GM10248 (cell line): Measurements from ENCODE around the gene NFIX.
"Not testable (repeated sequence)": the region's sequence is repeated elsewhere in the genome, so short reads cannot be mapped to it uniquely, and the experiment has no call there.

Source experiments
- CTCF ChIA-PET: fragments of 300-600 bp; sonication (Branson Sonifier 250); formaldehyde crosslinking; extraction: SDS; loops from one replicate; lab custom pipeline; 2021; ENCODE audit warnings: antibody characterized with exemption; lab: Yijun Ruan, JAX
- POLR2A ChIA-PET: fragments of 350-650 bp; sonication (Branson Sonifier 250); formaldehyde crosslinking; extraction: SDS; loops from one replicate; lab custom pipeline; 2020; ENCODE audit warnings: antibody characterized with exemption; lab: Yijun Ruan, JAX
- DNase-seq: peaks from one replicate; pipeline ENCODE4 v3.0.0; 2012; ENCODE audit errors: extremely low spot score
- TF ChIP-seq, protein P1 (sequence below): IDR thresholded peaks from 2 replicates; pipeline ENCODE4 v1.5.1; 2012; ENCODE audit warnings: mild to moderate bottlenecking, low read depth; ENCODE audit errors: extremely low read depth, missing control alignments, control extremely low read depth

NFIX gene

DNA sequence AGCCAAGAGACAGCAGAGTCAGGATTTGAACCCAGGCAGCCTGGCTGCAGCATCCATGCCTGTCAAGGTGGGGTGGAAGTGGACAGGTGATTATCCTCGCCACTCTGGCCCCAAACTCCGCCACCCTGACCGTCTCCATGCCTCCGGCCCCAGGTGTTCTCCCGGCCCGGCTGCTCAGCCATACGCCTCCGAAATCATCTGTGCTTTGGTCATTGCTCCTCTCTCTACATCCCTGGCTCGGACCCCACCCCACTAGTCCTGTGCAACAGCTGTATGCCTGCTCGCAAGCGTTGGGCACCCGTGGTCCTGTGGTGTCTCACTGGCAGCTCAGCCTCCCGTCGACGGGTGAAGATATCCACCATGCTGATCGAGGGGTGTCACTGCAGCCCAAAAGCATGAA, 22.0 kb upstream of the NFIX start:
- TF ChIP-seq, protein P1, sequence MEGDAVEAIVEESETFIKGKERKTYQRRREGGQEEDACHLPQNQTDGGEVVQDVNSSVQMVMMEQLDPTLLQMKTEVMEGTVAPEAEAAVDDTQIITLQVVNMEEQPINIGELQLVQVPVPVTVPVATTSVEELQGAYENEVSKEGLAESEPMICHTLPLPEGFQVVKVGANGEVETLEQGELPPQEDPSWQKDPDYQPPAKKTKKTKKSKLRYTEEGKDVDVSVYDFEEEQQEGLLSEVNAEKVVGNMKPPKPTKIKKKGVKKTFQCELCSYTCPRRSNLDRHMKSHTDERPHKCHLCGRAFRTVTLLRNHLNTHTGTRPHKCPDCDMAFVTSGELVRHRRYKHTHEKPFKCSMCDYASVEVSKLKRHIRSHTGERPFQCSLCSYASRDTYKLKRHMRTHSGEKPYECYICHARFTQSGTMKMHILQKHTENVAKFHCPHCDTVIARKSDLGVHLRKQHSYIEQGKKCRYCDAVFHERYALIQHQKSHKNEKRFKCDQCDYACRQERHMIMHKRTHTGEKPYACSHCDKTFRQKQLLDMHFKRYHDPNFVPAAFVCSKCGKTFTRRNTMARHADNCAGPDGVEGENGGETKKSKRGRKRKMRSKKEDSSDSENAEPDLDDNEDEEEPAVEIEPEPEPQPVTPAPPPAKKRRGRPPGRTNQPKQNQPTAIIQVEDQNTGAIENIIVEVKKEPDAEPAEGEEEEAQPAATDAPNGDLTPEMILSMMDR: no peak
- no peak for DNase-seq
- POLR2A ChIA-PET: no interaction called here
- CTCF ChIA-PET: interaction anchor here (0.6 to 8.4 kb wide), 5 partner anchors 8 to 121 kb away, joined by 3 to 270 read pairs (median 98); no protein-coding TSS in a partner anchor

DNA sequence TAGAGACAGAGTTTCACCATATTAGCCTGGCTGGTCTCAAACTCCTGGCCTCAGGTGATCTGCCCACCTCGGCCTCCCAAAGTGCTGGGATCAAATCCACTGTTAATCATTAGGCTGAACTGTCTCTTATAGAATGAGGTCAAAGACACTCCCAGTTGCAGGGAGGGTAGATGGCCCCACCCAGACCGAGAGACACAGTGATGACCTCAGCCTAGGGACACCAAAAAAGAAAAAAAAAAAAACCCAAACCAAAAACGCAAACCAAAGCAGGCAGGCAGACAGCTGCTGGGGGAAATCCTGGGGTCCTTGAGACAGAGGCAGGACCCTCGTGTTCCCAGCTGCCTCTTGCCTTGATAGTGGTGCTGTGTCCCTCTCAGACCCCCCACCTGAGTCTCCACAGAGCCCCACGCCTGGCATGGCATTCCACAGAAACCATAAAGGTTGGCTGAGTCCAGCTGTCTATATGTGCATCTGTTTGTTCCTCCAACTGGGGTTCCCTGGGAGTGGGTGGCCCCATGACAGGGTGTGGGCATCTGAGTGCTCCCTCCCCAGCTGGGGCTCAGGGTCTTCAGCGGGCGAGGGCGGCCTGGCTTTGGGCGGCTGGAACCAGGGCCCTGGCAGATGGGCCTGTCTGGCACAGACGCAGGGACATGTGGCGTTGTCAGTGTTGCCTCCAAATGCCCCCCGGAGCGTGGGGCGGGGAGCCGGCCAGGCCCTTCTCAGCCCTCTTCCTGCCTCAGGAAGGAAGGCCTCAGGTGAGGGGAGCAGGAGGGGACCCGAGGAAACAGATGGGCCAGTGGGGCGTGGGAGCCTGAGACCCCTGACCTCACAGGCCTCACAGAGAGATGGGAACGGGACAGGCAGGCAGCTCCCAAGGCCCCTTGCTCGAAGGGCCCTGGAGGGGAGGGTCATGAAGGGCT, 20.7 kb upstream of the NFIX start:
- ChIA-PET CTCF (interaction anchor here (1.2 to 8.4 kb wide), 7 partner anchors 9 to 614 kb away, joined by 3 to 270 read pairs (median 98); no protein-coding TSS in a partner anchor), POLR2A (interaction anchor here (0.7 kb wide), 1 partner anchor 70 kb away, joined by 4 read pairs; no protein-coding TSS in a partner anchor)
- TF ChIP-seq, protein P1: no peak
- DNase-seq: no peak

DNA sequence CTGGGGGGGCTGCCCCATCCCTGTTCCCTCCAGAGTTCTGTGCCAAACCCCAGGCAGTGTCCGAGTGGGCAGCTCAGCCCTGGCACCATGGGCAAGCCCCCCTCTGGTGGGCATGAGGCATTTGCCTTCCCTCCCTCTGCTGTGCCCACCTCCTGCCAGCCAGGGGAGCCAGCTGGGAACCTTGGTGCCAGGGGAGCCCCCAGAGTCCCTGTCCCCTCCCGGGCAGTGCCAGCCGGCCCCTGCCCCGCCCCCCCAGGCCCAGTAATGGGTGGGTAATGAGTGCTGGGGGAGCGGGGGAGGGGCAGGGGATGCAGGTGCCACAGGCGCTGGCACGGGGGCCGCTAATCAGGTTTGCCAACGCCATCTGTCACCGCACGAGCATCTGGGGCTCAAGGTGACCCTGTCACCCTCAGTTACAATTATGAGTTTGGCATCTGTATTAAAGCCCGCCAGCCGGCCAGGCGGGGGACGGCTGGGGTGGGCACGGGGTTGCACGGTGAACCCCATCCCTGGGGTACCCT, 20.0 kb upstream of the NFIX start:
- TF ChIP-seq, protein P1: no peak
- ChIA-PET CTCF (interaction anchor here (1.2 to 8.4 kb wide), 9 partner anchors 9 to 614 kb away, joined by 3 to 270 read pairs (median 52); no protein-coding TSS in a partner anchor), POLR2A (no interaction called here)
- no peak for DNase-seq

DNA sequence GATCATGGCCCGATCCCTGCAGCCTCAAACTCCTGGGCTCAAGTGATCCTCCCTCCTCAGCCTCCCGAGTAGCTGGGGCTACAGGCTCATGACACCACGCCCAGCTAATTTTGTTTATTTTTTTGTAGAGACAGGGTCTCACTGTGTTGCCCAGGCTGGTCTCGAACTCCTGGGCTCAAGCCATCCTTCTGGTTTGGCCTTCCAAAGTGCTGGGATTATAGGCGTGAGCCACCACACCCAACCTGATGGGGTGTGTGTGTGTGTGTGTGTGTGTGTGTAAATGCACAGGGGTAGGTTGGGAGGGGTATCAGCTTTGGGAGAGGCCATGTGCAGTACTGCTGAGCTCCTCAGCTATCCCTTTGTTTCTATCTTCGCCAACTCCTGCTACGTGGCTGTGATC, 19.2 kb upstream of the NFIX start:
- not testable (repeated sequence) for DNase-seq
- ChIA-PET CTCF (interaction anchor here (0.8 to 8.4 kb wide), 12 partner anchors 11 to 287 kb away, joined by 3 to 270 read pairs (median 34); no protein-coding TSS in a partner anchor), POLR2A (interaction anchor here (1.0 kb wide), 1 partner anchor 9 kb away, joined by 3 read pairs; no protein-coding TSS in a partner anchor)

DNA sequence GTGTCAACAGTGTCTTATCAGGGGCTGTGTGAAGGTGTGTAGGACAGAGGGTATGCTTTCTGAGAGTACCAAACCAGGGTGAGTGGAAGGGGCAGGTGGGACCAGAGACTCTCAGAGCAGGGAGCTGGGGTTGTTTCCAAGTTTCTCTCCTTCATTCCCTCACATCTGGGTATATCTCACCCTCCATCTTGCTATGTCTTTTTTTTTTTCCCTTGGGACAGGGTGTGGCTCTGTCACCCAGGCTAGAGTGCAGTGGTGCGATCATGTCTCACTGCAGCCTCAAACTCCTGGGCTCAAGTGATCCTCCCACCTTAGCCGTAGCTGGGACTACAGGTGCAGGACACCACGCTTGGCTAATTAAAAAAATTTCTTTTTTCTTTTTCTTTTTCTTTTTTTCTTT, 15.3 kb upstream of the NFIX start:
- ChIA-PET CTCF (interaction anchor here (1.4 to 8.4 kb wide), 10 partner anchors 14 to 125 kb away, joined by 3 to 270 read pairs (median 48); no protein-coding TSS in a partner anchor), POLR2A (no interaction called here)
- DNase-seq: no peak
- TF ChIP-seq, protein P1: no peak

DNA sequence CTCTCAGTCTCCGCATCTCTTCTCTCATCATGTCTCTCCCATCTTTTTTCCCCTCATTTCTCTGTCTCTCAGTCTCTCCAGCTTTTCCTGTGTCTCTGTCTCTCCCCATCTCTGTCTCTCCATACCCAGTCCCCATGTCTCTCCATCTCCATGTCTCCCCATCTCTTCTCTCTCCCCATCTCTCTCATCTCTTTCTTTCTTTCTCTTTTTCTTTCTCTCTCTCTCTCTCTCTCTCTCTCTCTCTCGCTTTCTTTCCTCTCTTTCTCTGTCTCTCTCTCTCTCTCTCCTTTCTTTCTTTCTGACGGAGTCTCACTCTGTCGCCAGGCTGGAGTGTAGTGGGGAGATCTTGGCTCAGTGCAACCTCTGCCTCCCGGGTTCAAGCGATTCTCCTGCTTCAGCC, 12.6 kb upstream of the NFIX start:
- DNase-seq: no peak
- ChIA-PET CTCF (interaction anchor here (1.1 to 6.3 kb wide), 5 partner anchors 17 to 111 kb away, joined by 3 to 59 read pairs (median 5); no protein-coding TSS in a partner anchor), POLR2A (no interaction called here)
- TF ChIP-seq, protein P1: no peak
